ENCODE data around the gene WDR91. TPM values are rescaled to one million over a fixed set of nuclear protein-coding genes. Genes with fewer than 3 reads are reported as not detected.

WDR91 gene
- total and polyA plus RNA-seq, 2 donors (not counting 3 experiments of a cell fraction or from before 2014, with no cell fraction given) = 6.7 to 7.0 TPM

GRCh38 chr7:135193615-135194081 is 17.7 kb downstream of the WDR91 start:
- Histone ChIP-seq H2AFZ (ENCODE audit: low read depth, low read length) (no peak overlapping the region), H3K4me1 (ENCODE audit: control insufficient read depth, extremely low read depth, insufficient read depth, low read length) (no peaks in the 10 kb centered on the region), H3K79me2 (ENCODE audit: control insufficient read depth, insufficient read depth, low read length) (no peaks in the 10 kb centered on the region), H3K9me1 (replicated peaks; ENCODE audit: control insufficient read depth, extremely low read depth, insufficient read depth, low read length) (no peaks in the 10 kb centered on the region), H3K4me3 (replicated peaks in 1 of 3; ENCODE audit: insufficient read depth in 1 of 3, low read depth in 1 of 3, low read length in 3 of 3) (no peak overlapping the region), H3K27me3 (ENCODE audit: control insufficient read depth in 2 of 2, insufficient read depth in 2 of 2, low read length in 2 of 2) (no peaks in the 10 kb centered on the region), H3K9me3 (replicated peaks; ENCODE audit: control insufficient read depth, insufficient read depth, low read length) (no peaks in the 10 kb centered on the region), H4K20me1 (replicated peaks; ENCODE audit: control insufficient read depth, extremely low read depth, insufficient read depth, low read length) (no peaks in the 10 kb centered on the region), H3K9ac (replicated peaks; ENCODE audit: extremely low read depth, insufficient read depth, low read length) (no peak overlapping the region), H3K27ac (ENCODE audit: insufficient read depth, low read depth, low read length) (no peak overlapping the region), H3K4me2 (ENCODE audit: insufficient read depth, low read length) (no peak overlapping the region), H3K36me3 (ENCODE audit: control insufficient read depth in 2 of 2, extremely low read depth in 1 of 2, insufficient read depth in 2 of 2, low read length in 2 of 2) (peaks cover 2 to 3% of the 10 kb centered on the region in 2 experiments)
- ChIA-PET CTCF (no interaction called here), POLR2A (no interaction called here)
- intact Hi-C loops (cut with micrococcal nuclease) (no loop called here), dilution Hi-C loops (cut with MboI; ENCODE audit: extremely low pct_ligation_motif_present, low sequenced_read_pairs) (no loop called here)
- TF ChIP-seq JUN (IDR thresholded peaks at IDR 0.05; ENCODE audit: borderline replicate concordance, insufficient read depth, insufficient read length, low read depth) (no peak), MYC (IDR thresholded peaks at IDR 0.05; ENCODE audit: low read depth, low read length) (no peak)
- TF ChIP-seq, protein P1, sequence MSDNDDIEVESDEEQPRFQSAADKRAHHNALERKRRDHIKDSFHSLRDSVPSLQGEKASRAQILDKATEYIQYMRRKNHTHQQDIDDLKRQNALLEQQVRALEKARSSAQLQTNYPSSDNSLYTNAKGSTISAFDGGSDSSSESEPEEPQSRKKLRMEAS (IDR thresholded peaks at IDR 0.05; ENCODE audit: insufficient read depth, insufficient read length) = no peak
- FAIRE-seq = no peak
- no peak for DNase-seq (ENCODE audit: low read depth, low spot score)
- BruUV-seq (replicated peaks) = no TSS peak

- H3K4me2 ChIP-seq (ENCODE audit: insufficient read depth, low read length) = no peak overlapping the region
- DNase-seq (ENCODE audit: low read depth, low spot score) (no peak), FAIRE-seq (no peak)
- ChIA-PET POLR2A (no interaction called here), CTCF (no interaction called here)
- no peaks in the 10 kb centered on the region for H3K9me3 ChIP-seq (replicated peaks; ENCODE audit: control insufficient read depth, insufficient read depth, low read length)
- intact Hi-C loops (cut with micrococcal nuclease) (no loop called here), dilution Hi-C loops (cut with MboI; ENCODE audit: extremely low pct_ligation_motif_present, low sequenced_read_pairs) (no loop called here)
- H4K20me1 ChIP-seq (replicated peaks; ENCODE audit: control insufficient read depth, extremely low read depth, insufficient read depth, low read length) = no peaks in the 10 kb centered on the region
- H3K9ac ChIP-seq (replicated peaks; ENCODE audit: extremely low read depth, insufficient read depth, low read length) = no peak overlapping the region
- no peaks in the 10 kb centered on the region for H3K79me2 ChIP-seq (ENCODE audit: control insufficient read depth, insufficient read depth, low read length)
- no peak overlapping the region for H3K27ac ChIP-seq (ENCODE audit: insufficient read depth, low read depth, low read length)
- no peak overlapping the region for H2AFZ ChIP-seq (ENCODE audit: low read depth, low read length)
- H3K4me1 ChIP-seq (ENCODE audit: control insufficient read depth, extremely low read depth, insufficient read depth, low read length) = no peaks in the 10 kb centered on the region
- no TSS peak for BruUV-seq (replicated peaks)
- H3K9me1 ChIP-seq (replicated peaks; ENCODE audit: control insufficient read depth, extremely low read depth, insufficient read depth, low read length) = no peaks in the 10 kb centered on the region
- TF ChIP-seq GATA2 (IDR thresholded peaks at IDR 0.05; ENCODE audit: insufficient read depth, insufficient read length, low read depth, low read length) = no peak
- no peak for TF ChIP-seq MYC (IDR thresholded peaks at IDR 0.05; ENCODE audit: low read depth, low read length)
- no peak for TF ChIP-seq FOS (IDR thresholded peaks at IDR 0.05; ENCODE audit: borderline replicate concordance, insufficient read depth, low read length)
- TF ChIP-seq, protein P1 (IDR thresholded peaks at IDR 0.05; ENCODE audit: insufficient read depth, insufficient read length) = no peak
- TF ChIP-seq JUN (IDR thresholded peaks at IDR 0.05; ENCODE audit: borderline replicate concordance, insufficient read depth, insufficient read length, low read depth) = no peak
- TF ChIP-seq POLR2A (IDR thresholded peaks at IDR 0.05; ENCODE audit: low read depth, low read length) = no peak
- no peak for TF ChIP-seq CTCF (IDR thresholded peaks at IDR 0.05; ENCODE audit: extremely low read depth in 1 of 2, insufficient read depth in 1 of 2, low read depth in 1 of 2, low read length in 2 of 2)
- no peak for TF ChIP-seq POLR2AphosphoS5 (IDR thresholded peaks at IDR 0.05; ENCODE audit: insufficient read depth, low read depth, low read length)
- no peak for TF ChIP-seq EZH2 (IDR thresholded peaks at IDR 0.05; ENCODE audit: borderline replicate concordance, low read depth, low read length, severe bottlenecking)
- no peaks in the 10 kb centered on the region for H3K27me3 ChIP-seq (ENCODE audit: control insufficient read depth in 2 of 2, insufficient read depth in 2 of 2, low read length in 2 of 2)
- peaks cover 2 to 3% of the 10 kb centered on the region in 2 experiments for H3K36me3 ChIP-seq (ENCODE audit: control insufficient read depth in 2 of 2, extremely low read depth in 1 of 2, insufficient read depth in 2 of 2, low read length in 2 of 2)
- H3K4me3 ChIP-seq (replicated peaks in 1 of 3; ENCODE audit: insufficient read depth in 1 of 3, low read depth in 1 of 3, low read length in 3 of 3) = no peak overlapping the region
Measured at GRCh38 chr7:135192914-135193536, 18.3 kb downstream of the WDR91 start.

Data from endothelial cell of umbilical vein (primary cell).